SW480 (cell line): ENCODE data around the gene MAMSTR.
"Not testable (repeated sequence)": the region's sequence is repeated elsewhere in the genome, so short reads cannot be mapped to it uniquely, and the experiment has no call there.

Source experiments
- DNase-seq: peaks from one replicate; pipeline ENCODE4 v3.0.0-alpha.2; 2016; ENCODE audit warnings: low spot score

MAMSTR gene

GRCh38 chr19:48719263-48720171 lies at the start of gene MAMSTR:
TSS of gene MAMSTR (minus strand) at chr19:48719725. CDS start at chr19:48719031, 694 bp downstream.
- no peak for DNase-seq

- DNase-seq, result no peak
Observed at GRCh38 chr19:48768994-48769713, 49.6 kb upstream of the MAMSTR start.

GRCh38 chr19:48768171-48768753 lies 48.7 kb upstream of the MAMSTR start:
- DNase-seq, result not testable (repeated sequence)

- DNase-seq, result not testable (repeated sequence)
Observed at GRCh38 chr19:48765816-48766215, 46.3 kb upstream of the MAMSTR start.

GRCh38 chr19:48760504-48761205 lies 41.1 kb upstream of the MAMSTR start:
- no peak for DNase-seq

GRCh38 chr19:48757741-48758144 lies 38.2 kb upstream of the MAMSTR start:
- DNase-seq, result no peak

GRCh38 chr19:48757089-48757675 lies 37.7 kb upstream of the MAMSTR start:
- DNase-seq, result no peak

- no peak for DNase-seq
Observed at GRCh38 chr19:48756686-48757085, 37.2 kb upstream of the MAMSTR start.

- no peak for DNase-seq
Observed at GRCh38 chr19:48756212-48756611, 36.7 kb upstream of the MAMSTR start.

GRCh38 chr19:48755787-48756186 lies 36.3 kb upstream of the MAMSTR start:
- DNase-seq, result no peak

- peak; percentile 95 for DNase-seq
Observed at GRCh38 chr19:48755084-48755641, 35.6 kb upstream of the MAMSTR start, which contains the start of gene FGF21. TSS of gene FGF21 (plus strand) at chr19:48755524. CDS start at chr19:48756237, 713 bp downstream.

- peak; percentile 98 for DNase-seq
Observed at GRCh38 chr19:48752496-48753365, 33.2 kb upstream of the MAMSTR start, which contains the start of gene FUT1. TSS of gene FUT1 (minus strand) at chr19:48752641. CDS start at chr19:48751281, 1,360 bp downstream.

- peak; percentile 25 for DNase-seq
Observed at GRCh38 chr19:48751845-48752495, 32.4 kb upstream of the MAMSTR start.

- no peak for DNase-seq
Observed at GRCh38 chr19:48750771-48751504, 31.4 kb upstream of the MAMSTR start.

- DNase-seq, result no peak
Observed at GRCh38 chr19:48750351-48750750, 30.8 kb upstream of the MAMSTR start.

GRCh38 chr19:48749571-48750198 lies 30.2 kb upstream of the MAMSTR start:
- no peak for DNase-seq

- no peak for DNase-seq
Observed at GRCh38 chr19:48746738-48747575, 27.4 kb upstream of the MAMSTR start, which contains the start of gene IZUMO1. TSS of gene IZUMO1 (minus strand) at chr19:48746909. CDS start at chr19:48745859, 1,050 bp downstream.
